Kidney epithelial cell (primary cell): ENCODE results near the gene NRG3. TPM values are rescaled to one million over a fixed set of nuclear protein-coding genes. Genes with fewer than 3 reads are reported as not detected.

Experiments
- DNase-seq: peaks from one replicate; pipeline ENCODE4 v3.0.0-alpha.2; 2010; ENCODE audit warnings: low read depth
- H3K27me3 ChIP-seq: 2 replicates; pipeline ENCODE4 v1.6.0; 2011; ENCODE audit warnings: low read length; ENCODE audit not compliant: control insufficient read depth, insufficient read depth
- H3K36me3 ChIP-seq: 2 replicates; pipeline ENCODE4 v1.5.1; 2011; ENCODE audit warnings: low read length; ENCODE audit not compliant: control insufficient read depth, insufficient read depth
- H3K4me3 ChIP-seq: 2 replicates; pipeline ENCODE4 v1.5.1; 2011; ENCODE audit warnings: low read depth, mild to moderate bottlenecking, control low read depth, low read length
- total RNA-seq: library from RNA; depleted of rRNA; stranded (reverse); fragments of >200 nt; gene quantifications from 2 replicates; pipeline ENCODE4 v1.2.3, GENCODE V29; 2015
- TF ChIP-seq, protein P1 (sequence below): IDR thresholded peaks from 2 replicates; pipeline ENCODE4 v1.5.1; 2011; ENCODE audit warnings: mild to moderate bottlenecking, moderate library complexity, low read length, control low read depth, inconsistent platforms; ENCODE audit not compliant: insufficient read depth, poor library complexity, severe bottlenecking

Gene NRG3
- total RNA-seq, 1 donor from 2014 or later = 10.2 TPM

- no peaks in the 10 kb centered on the region for H3K36me3 ChIP-seq
- H3K4me3 ChIP-seq = no peak overlapping the region
- no peak for DNase-seq
- H3K27me3 ChIP-seq = no peaks in the 10 kb centered on the region
- TF ChIP-seq, protein P1, sequence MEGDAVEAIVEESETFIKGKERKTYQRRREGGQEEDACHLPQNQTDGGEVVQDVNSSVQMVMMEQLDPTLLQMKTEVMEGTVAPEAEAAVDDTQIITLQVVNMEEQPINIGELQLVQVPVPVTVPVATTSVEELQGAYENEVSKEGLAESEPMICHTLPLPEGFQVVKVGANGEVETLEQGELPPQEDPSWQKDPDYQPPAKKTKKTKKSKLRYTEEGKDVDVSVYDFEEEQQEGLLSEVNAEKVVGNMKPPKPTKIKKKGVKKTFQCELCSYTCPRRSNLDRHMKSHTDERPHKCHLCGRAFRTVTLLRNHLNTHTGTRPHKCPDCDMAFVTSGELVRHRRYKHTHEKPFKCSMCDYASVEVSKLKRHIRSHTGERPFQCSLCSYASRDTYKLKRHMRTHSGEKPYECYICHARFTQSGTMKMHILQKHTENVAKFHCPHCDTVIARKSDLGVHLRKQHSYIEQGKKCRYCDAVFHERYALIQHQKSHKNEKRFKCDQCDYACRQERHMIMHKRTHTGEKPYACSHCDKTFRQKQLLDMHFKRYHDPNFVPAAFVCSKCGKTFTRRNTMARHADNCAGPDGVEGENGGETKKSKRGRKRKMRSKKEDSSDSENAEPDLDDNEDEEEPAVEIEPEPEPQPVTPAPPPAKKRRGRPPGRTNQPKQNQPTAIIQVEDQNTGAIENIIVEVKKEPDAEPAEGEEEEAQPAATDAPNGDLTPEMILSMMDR = no peak
Observed at GRCh38 chr10:83023662-83024061, 1148.7 kb downstream of the NRG3 start.
